GM12878 (cell line): Measurements from ENCODE around the gene AFAP1L2.

Experiments
- EP300 ChIP-seq, 2 experiments: fragments of 150-350 bp in 1 of 2; IDR thresholded peaks; 2 replicates each; pipeline ENCODE4 v1.6.1; 2011 to 2012; ENCODE audit warnings: low read depth in 2 of 2, low read length in 2 of 2, borderline replicate concordance in 1 of 2, improper control_type of control experiment in 1 of 2, inconsistent platforms in 1 of 2; ENCODE audit not compliant: control insufficient read depth in 1 of 2
- EZH2 ChIP-seq: IDR thresholded peaks from 2 replicates; pipeline ENCODE4 v1.6.1; 2012; ENCODE audit warnings: low read depth, mild to moderate bottlenecking, control low read depth, inconsistent platforms, low read length, borderline replicate concordance; ENCODE audit not compliant: control insufficient read depth
- MYC ChIP-seq: IDR thresholded peaks from 2 replicates; pipeline ENCODE4 v1.6.1; 2011; ENCODE audit warnings: mild to moderate bottlenecking, low read length, moderate library complexity, inconsistent platforms; ENCODE audit not compliant: insufficient read depth, insufficient replicate concordance, insufficient read length, severe bottlenecking
- PAX8 ChIP-seq: fragments of 450-650 bp; IDR thresholded peaks from 2 replicates; pipeline ENCODE4 v1.6.1; 2017; ENCODE audit warnings: mild to moderate bottlenecking, moderate library complexity
- POLR2A ChIP-seq: IDR thresholded peaks from 2 replicates; pipeline ENCODE4 v1.6.1; 2011; ENCODE audit warnings: low read depth, mild to moderate bottlenecking, low read length
- RELA ChIP-seq: fragments of 450-650 bp; IDR thresholded peaks from 2 replicates; pipeline ENCODE4 v1.8.0; 2014; ENCODE audit warnings: borderline replicate concordance; ENCODE audit not compliant: partially characterized antibody
- SRF ChIP-seq, 2 experiments: IDR thresholded peaks; 2 replicates each; pipeline ENCODE4 v1.6.1; 2011; ENCODE audit warnings: low read depth in 2 of 2, low read length in 2 of 2, mild to moderate bottlenecking in 1 of 2, moderate library complexity in 1 of 2
- TAF1 ChIP-seq: IDR thresholded peaks from 2 replicates; pipeline ENCODE4 v1.6.1; 2011; ENCODE audit warnings: mild to moderate bottlenecking, low read depth, low read length, borderline replicate concordance
- TARDBP ChIP-seq: IDR thresholded peaks from 2 replicates; pipeline ENCODE4 v1.6.1; 2016; ENCODE audit warnings: borderline replicate concordance
- ZNF274 ChIP-seq: IDR thresholded peaks from one replicate; pipeline ENCODE4 v1.8.0; 2011; ENCODE audit not compliant: insufficient read length, insufficient read depth
- TF ChIP-seq, protein P1 (sequence below), 3 experiments: IDR thresholded peaks in 2 of 3; conservative IDR thresholded peaks in 1 of 3; 2 replicates each; pipeline ENCODE4 v1.5.1; 2011; ENCODE audit warnings: low read depth in 3 of 3, low read length in 3 of 3, mild to moderate bottlenecking in 3 of 3, control low read depth in 2 of 3, moderate library complexity in 2 of 3, inconsistent platforms in 1 of 3, mixed read lengths in 1 of 3; ENCODE audit not compliant: control insufficient read depth in 2 of 3, insufficient read depth in 1 of 3; ENCODE audit errors: extremely low read depth in 1 of 3
- TF ChIP-seq, protein P2 (sequence below): IDR thresholded peaks from 2 replicates; pipeline ENCODE4 v1.6.1; 2012; ENCODE audit warnings: low read depth, low read length, improper control_type of control experiment
- TF ChIP-seq, protein P3 (sequence below): IDR thresholded peaks from 2 replicates; pipeline ENCODE4 v1.6.1; 2011; ENCODE audit warnings: low read depth, low read length, improper control_type of control experiment, borderline replicate concordance
- TF ChIP-seq, protein P4 (sequence below): fragments of 450-650 bp; IDR thresholded peaks from 2 replicates; pipeline ENCODE4 v1.6.1; 2017; ENCODE audit warnings: mild to moderate bottlenecking, low read depth, inconsistent platforms; ENCODE audit not compliant: poor library complexity, severe bottlenecking

DNA sequence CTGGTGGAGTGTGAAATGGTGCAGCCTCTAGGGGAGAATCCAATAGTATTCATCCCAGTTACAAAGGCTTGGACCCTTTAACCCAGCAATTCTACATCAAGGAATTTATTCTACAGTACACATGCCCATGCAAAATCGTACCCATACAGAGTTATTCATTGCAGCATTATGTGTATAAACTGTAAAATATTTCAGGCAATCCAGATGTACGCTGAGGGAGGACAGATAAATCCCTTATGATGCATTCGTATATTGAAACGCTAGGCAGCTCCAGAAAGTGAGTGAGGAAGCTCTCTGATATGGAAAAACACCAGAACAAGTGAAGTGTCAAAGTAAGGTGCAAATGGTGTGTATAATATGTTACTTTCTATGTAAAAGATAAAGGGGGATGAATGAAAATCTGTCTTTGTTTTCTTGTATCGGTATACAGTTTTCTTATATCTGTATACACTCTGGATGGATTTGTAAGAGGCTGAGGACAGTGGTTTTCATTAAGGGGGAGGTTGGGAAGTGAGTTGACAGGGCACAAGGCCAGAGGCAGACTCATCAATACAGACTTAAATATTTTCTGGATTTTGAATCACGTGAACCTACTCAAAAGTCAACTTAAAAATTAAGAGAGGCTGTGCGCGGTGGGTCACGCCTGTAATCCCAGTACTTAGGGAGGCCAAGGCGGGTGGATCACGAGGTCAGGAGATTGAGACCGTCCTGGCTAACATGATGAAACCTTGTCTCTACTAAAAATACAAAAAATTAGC lies 148.1 kb downstream of the AFAP1L2 start:
- no peak for TF ChIP-seq EZH2
- TF ChIP-seq, protein P1, sequence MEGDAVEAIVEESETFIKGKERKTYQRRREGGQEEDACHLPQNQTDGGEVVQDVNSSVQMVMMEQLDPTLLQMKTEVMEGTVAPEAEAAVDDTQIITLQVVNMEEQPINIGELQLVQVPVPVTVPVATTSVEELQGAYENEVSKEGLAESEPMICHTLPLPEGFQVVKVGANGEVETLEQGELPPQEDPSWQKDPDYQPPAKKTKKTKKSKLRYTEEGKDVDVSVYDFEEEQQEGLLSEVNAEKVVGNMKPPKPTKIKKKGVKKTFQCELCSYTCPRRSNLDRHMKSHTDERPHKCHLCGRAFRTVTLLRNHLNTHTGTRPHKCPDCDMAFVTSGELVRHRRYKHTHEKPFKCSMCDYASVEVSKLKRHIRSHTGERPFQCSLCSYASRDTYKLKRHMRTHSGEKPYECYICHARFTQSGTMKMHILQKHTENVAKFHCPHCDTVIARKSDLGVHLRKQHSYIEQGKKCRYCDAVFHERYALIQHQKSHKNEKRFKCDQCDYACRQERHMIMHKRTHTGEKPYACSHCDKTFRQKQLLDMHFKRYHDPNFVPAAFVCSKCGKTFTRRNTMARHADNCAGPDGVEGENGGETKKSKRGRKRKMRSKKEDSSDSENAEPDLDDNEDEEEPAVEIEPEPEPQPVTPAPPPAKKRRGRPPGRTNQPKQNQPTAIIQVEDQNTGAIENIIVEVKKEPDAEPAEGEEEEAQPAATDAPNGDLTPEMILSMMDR (IDR thresholded peaks at IDR 0.05 in 2 of 3, conservative IDR thresholded peaks at IDR 0.05 in 1 of 3; ENCODE audit: control insufficient read depth in 2 of 3, extremely low read depth in 1 of 3, insufficient read depth in 1 of 3, low read depth in 3 of 3, low read length in 3 of 3) = no peak
- no peak for TF ChIP-seq MYC
- TF ChIP-seq, protein P2, sequence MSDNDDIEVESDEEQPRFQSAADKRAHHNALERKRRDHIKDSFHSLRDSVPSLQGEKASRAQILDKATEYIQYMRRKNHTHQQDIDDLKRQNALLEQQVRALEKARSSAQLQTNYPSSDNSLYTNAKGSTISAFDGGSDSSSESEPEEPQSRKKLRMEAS = no peak
- TF ChIP-seq, protein P3, sequence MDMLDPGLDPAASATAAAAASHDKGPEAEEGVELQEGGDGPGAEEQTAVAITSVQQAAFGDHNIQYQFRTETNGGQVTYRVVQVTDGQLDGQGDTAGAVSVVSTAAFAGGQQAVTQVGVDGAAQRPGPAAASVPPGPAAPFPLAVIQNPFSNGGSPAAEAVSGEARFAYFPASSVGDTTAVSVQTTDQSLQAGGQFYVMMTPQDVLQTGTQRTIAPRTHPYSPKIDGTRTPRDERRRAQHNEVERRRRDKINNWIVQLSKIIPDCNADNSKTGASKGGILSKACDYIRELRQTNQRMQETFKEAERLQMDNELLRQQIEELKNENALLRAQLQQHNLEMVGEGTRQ = no peak
- TF ChIP-seq PAX8 = no peak
- TF ChIP-seq, protein P4, sequence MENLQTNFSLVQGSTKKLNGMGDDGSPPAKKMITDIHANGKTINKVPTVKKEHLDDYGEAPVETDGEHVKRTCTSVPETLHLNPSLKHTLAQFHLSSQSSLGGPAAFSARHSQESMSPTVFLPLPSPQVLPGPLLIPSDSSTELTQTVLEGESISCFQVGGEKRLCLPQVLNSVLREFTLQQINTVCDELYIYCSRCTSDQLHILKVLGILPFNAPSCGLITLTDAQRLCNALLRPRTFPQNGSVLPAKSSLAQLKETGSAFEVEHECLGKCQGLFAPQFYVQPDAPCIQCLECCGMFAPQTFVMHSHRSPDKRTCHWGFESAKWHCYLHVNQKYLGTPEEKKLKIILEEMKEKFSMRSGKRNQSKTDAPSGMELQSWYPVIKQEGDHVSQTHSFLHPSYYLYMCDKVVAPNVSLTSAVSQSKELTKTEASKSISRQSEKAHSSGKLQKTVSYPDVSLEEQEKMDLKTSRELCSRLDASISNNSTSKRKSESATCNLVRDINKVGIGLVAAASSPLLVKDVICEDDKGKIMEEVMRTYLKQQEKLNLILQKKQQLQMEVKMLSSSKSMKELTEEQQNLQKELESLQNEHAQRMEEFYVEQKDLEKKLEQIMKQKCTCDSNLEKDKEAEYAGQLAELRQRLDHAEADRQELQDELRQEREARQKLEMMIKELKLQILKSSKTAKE = no peak
- no peak for TF ChIP-seq TAF1
- TF ChIP-seq SRF (IDR thresholded peaks at IDR 0.05; ENCODE audit: low read depth in 2 of 2, low read length in 2 of 2) = no peak
- no peak for TF ChIP-seq EP300 (IDR thresholded peaks at IDR 0.05; ENCODE audit: borderline replicate concordance in 1 of 2, control insufficient read depth in 1 of 2, low read depth in 2 of 2, low read length in 2 of 2)
- no peak for TF ChIP-seq POLR2A
- no peak for TF ChIP-seq TARDBP
- TF ChIP-seq RELA = no peak
- TF ChIP-seq ZNF274 = no peak
